GM21360 (cell line): ENCODE results near the gene CREB5.
"Not testable (repeated sequence)": the region's sequence is repeated elsewhere in the genome, so short reads cannot be mapped to it uniquely, and the experiment has no call there.

ENCODE experiments used
- ATAC-seq: cut with Tn5 transposase; IDR thresholded peaks from one replicate; pipeline ENCODE4 v1.9.1; 2021; ENCODE audit warnings: mild to moderate bottlenecking, moderate library complexity; ENCODE audit not compliant: unreplicated experiment

The CREB5 gene

GRCh38 chr7:28798274-28798673, 386.0 kb downstream of the CREB5 start:
- ATAC-seq = no peak

DNA sequence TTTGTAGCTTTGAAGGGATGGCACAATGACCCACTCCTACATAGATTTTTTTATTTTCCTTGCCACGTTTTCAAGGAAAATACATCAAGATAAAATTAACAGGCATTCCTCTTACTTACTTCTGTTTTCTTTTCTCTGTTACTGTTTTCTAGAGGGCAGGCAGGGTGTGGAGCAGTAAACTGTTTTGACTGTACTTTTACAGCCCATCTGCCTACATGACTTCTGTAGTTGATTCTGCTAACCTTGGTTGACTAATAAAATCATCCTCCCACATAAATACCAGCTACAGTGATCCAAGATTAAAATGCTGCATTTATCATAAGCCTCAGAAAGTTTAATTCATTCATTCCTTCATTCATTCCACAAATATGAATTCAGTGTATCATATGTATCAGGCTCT, 387.3 kb downstream of the CREB5 start:
- no peak for ATAC-seq

GRCh38 chr7:28800150-28800549, 387.8 kb downstream of the CREB5 start:
- no peak for ATAC-seq

- no peak for ATAC-seq
These were observed 390.1 kb downstream of the CREB5 start for GRCh38 chr7:28802450-28802849.

- no peak for ATAC-seq
These were observed 391.8 kb downstream of the CREB5 start for GRCh38 chr7:28804157-28804556.

DNA sequence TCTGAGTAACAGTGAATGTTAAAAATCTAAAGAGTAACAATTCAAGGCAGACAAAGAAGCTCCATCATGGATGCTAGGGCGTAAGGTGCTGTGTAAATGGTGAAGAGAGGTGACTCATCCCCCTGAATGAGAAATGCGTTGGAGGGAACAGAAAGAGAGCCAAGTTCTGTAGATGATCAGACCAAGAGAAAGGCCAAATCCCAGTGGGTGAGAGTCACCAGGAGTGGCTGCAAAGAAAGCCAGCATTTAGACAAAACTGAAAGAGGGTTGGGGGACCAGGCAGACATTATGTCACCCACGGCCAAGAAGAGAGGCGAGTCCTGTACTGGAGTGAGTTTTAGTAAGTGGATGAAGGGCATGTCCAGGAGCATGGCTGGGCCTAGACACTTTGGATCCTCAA, 392.7 kb downstream of the CREB5 start:
- no peak for ATAC-seq

DNA sequence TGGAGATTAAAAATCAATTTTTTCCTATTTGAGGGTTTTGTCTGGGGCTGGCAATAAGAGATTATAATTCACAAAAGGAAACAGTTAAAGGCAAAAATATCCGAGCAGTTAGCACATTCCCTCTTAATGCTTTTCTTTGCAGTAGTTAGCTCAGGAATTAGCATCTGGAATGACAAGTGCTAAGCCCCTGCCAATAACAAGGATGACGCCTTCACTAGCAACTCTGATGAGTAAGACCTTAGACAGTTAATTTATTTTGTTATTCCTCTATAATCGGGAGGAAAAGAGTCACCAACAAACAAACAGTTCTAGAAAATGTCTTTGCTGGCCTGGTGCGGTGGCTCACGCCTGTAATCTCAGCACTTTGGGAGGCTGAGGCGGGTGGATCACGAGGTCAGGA, 394.5 kb downstream of the CREB5 start:
- no peak for ATAC-seq

GRCh38 chr7:28807396-28807994, 395.2 kb downstream of the CREB5 start:
- no peak for ATAC-seq

GRCh38 chr7:28808796-28809533, 396.6 kb downstream of the CREB5 start:
- no peak for ATAC-seq

DNA sequence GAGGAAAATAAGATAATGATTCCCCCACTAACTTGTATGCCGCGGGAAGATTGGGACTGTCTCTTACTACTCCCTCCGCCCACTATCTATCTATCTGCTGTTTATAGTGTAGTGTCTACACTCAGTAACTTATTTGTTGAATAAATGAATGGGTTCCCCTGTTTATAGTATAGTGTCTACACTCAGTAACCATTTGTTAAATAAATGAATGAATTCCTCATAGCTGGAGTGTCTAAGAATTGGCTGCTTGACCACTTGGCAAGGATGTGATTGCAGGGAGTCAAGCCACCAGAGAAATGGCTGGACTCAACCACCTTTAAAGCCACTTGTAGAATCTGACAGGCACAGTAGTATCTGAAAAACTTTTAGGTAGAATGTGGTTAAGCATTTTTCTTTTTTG, 398.7 kb downstream of the CREB5 start:
- no peak for ATAC-seq

DNA sequence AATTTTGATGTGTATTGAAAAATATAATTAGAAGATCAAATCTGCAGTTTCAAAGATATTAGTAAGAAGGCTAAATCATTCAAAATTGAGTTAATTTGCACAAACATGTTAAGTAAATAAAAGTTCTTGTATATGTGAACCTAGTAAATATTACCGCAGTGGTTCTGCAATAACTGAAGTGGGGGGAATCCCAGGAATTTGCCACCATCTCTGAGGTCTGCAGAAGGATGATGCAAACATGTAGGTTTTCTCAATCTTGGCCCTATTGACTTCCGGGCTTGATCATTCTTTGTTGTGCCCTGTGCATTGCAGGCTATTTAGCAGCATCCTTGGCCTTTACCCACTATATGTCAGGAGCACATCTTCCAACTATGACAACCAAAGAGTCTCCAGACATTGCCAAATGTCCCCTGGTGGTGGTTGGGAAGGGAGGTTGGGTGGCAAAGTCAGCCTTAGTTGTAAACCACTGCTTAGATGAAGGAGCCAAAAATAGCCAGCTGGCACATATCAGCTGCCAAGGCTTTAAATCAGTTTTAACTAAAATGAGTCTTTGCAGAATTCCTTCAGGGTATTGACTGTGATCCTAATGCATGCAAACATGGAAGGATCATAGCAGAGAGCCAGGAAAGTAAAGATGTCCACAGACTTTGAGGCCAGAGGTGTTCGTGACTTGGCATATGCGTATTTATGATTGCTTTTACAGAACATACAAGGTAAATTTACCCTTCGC, 399.5 kb downstream of the CREB5 start:
- ATAC-seq = no peak

DNA sequence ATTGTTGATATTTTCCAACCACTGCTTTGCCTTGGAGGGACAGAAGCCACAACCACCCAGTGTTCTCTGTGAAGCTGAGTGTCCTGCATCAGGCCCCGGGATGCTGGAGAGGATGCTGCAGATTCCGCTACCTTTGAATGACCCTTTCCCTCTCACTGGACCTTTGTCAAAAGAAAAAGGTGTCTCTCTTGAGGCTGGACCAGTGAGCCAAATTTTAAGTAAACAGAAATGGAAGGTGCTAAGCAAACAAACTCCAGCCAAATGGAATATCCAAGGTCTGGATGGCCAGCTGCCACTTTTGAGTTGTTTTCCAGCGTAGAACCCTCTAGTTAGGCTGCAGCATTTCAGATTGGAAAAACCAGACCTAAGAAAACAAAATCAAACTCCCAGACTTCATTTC, 400.3 kb downstream of the CREB5 start:
- ATAC-seq = no peak

DNA sequence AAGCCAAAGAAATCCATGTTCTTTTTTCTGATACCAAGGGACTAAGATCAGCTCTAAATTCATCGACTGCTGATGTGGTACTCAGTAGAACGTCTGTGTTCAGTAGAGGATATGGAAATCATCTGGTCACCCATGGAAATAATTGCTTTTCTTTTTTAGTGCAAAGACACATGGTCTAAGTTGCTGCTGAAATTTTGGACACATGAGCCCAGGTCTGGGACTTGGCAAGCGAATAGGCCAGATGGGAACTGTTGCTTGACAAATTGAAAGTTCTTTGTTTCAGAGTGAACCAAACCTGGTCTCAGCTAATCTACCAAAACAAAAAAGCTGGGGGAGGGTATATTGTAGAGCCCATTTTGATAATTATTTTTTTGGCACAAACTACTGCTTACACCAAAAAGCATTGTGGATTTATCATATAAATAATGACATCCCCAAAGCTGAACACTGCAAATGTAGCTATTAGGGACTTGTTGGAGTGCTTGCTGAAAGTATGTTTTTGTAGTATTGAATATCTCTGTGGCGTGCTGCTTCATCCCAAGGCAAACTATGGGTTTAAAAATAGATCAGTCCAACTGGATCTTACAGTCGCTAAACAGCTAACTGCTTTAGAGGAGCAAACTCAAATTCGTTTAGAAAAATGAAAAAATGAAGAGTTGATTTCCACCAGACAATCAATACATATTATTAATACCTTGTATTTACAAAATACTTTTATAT, 401.1 kb downstream of the CREB5 start:
- ATAC-seq = no peak

DNA sequence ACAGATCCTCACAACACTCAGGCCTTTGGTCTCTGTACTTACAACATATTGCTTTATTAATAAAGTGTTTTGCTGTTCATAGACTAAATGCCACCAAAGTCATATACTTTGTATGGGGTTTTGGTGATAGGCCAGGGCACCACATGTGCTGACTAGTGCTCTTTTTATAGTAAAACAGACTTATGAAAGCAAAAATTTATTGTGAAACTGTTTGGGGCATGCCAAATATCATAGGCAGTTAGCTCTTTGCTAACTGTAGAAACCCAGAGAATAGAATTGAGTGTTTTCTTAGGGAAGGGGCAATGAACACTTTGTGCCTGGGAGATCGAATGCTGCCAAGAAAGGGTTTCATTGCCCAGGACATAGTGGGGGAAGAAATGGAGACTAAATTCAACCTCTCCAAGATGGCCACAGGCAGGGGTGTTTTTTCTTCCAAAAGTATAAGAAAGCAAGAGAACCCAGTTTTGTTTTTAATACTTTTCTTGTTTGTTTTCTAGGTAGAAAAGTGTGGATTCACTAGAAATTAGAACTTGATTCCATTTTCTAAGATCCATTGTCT, 403.1 kb downstream of the CREB5 start:
- peak; percentile 38 for ATAC-seq

DNA sequence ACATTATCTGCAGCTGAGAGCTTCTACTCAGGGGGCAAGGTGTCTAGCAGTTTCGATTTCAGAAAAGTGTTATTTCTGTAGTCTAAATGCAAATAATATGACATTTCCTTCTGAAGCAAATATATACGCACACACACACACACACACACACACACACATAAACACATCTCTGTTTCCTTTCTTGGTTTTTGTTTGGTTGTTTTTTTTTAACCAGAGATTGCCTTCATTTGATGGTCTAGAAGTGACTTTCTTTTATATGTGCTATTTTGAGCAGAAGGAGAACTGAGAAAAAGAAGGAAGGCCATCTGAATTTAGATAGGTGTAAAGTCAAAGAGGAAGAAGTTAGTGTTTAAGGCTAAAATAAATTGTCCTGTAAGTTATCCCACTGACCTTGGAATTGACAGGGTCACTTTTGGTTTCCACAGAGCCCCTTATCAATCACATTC, 403.6 kb downstream of the CREB5 start:
- ATAC-seq = peak; percentile 79

- no peak for ATAC-seq
These were observed 406.7 kb downstream of the CREB5 start for GRCh38 chr7:28818996-28819395.

- no peak for ATAC-seq
These were observed 411.3 kb downstream of the CREB5 start for GRCh38 chr7:28823582-28823981.

GRCh38 chr7:28825817-28826448, 413.6 kb downstream of the CREB5 start:
- not testable (repeated sequence) for ATAC-seq

GRCh38 chr7:28830846-28831245, 418.5 kb downstream of the CREB5 start:
- no peak for ATAC-seq

GRCh38 chr7:28832669-28833068, 420.4 kb downstream of the CREB5 start:
- ATAC-seq = no peak

DNA sequence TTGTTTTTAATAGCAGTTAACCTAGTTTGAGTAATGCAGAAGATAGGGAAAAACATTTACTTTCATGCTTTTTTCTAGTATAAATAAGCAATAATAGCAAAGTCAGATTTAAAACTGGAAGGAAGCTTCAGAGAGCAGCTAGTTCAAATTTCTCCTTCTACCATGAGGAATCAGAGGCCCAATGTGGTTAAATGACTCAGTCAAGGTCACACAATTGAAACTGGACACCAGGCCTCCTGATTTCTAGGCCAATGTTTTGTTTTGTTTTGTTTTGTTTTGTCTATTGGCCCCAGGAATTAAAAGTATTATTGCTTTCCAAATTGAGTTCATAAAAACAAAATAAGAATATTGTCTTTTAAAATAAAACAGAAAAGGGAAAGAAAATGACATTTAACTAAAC, 423.5 kb downstream of the CREB5 start:
- ATAC-seq = no peak
